ENCODE data around the gene LRRC37A3. TPM values are rescaled to one million over a fixed set of nuclear protein-coding genes. Genes with fewer than 3 reads are reported as not detected.
A peak's percentile ranks its signal among the peaks of the same experiment; 100 is the strongest.
"Not testable (repeated sequence)": the region's sequence is repeated elsewhere in the genome, so short reads cannot be mapped to it uniquely, and the experiment has no call there.

The LRRC37A3 gene
- total and polyA plus RNA-seq, 2 of the 13 experiments (the other 11 are each of a cell fraction or from before 2014, with no cell fraction given): 0.62 to 1.1 TPM

- H3K27me3 ChIP-seq (ENCODE audit: control insufficient read depth in 1 of 2, insufficient read depth in 2 of 2, low read length in 2 of 2); H3K4me1 ChIP-seq (ENCODE audit: insufficient read depth, low read length); H3K9me3 ChIP-seq (ENCODE audit: low read length); H3K4me2 ChIP-seq (ENCODE audit: low read depth, low read length); H3K27ac ChIP-seq (ENCODE audit: extremely low read length, insufficient read depth, low read length); CTCF ChIA-PET (ENCODE audit: low intra/inter-chr PET ratio, low total read pairs); in situ Hi-C loops (cut with HindIII; ENCODE audit: extremely low pct_ligation_motif_present, low pct_unique_long_range_greater_than_20kb); H3K9ac ChIP-seq (ENCODE audit: insufficient read depth, low read depth, low read length); FAIRE-seq; intact Hi-C loops (cut with micrococcal nuclease; ENCODE audit: unreplicated experiment); DNase-seq (ENCODE audit: low spot score); H4K20me1 ChIP-seq (ENCODE audit: insufficient read depth, low read length); POLR2A ChIA-PET; H2AFZ ChIP-seq (ENCODE audit: low read length); ATAC-seq; H3K36me3 ChIP-seq (replicated peaks in 1 of 2; ENCODE audit: control insufficient read depth in 1 of 2, insufficient read depth in 2 of 2, low read length in 2 of 2); H3K79me2 ChIP-seq (ENCODE audit: insufficient read depth, low read length); BruUV-seq (replicated peaks); H3K4me3 ChIP-seq (replicated peaks in 1 of 3; ENCODE audit: insufficient read depth in 1 of 3, low read depth in 2 of 3, low read length in 3 of 3): not testable (repeated sequence)
- WGBS (ENCODE audit: low lambda C conversion rate): 92% methylated on average over 4 of the region's 5 CpGs
Measured at GRCh38 chr17:64829068-64829467, 90.2 kb downstream of the LRRC37A3 start.

DNA sequence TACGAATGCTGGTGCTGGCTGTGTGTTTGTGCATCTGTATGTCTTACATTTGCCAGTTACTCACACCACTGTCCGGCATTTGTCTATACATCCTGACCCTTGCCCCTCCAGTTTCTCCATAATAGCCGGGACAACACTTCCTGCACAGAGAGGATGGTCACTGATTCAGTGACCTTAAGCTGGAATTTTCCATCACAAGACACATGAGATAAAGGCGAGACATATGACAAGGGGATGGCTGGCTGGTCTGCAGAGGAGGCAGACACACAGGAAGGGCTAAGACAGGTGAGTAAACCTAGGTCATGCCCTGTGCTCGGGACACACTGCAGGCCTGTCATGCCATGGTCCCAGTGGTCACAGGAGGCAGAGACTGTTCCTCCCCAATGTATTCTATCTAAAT is 100.4 kb downstream of the LRRC37A3 start:
- peak overlapping the region; percentile 2 for H3K27ac ChIP-seq (ENCODE audit: extremely low read length, insufficient read depth, low read length)
- TF ChIP-seq PHF21A (CRISPR knock-in tag; IDR thresholded peaks at IDR 0.05) (0 out of 2 replicates have a peak, but pooled peaks have one; percentile 60), NR2F1 (CRISPR knock-in tag; IDR thresholded peaks at IDR 0.05) (peak in 1 of 2 experiments; percentile 49; a peak in 2 of 4 replicates), ZNF792 (CRISPR knock-in tag; IDR thresholded peaks at IDR 0.05) (peak; percentile 35; the same call in 1 of the 2 replicates), ZNF614 (CRISPR knock-in tag; IDR thresholded peaks at IDR 0.05; ENCODE audit: borderline replicate concordance) (peak; percentile 68; the same call in 1 of the 2 replicates), RXRB (CRISPR knock-in tag; IDR thresholded peaks at IDR 0.05; ENCODE audit: borderline replicate concordance) (peak; percentile 65), ARID5B (CRISPR knock-in tag; IDR thresholded peaks at IDR 0.05) (peak; percentile 49; the same call in 1 of the 2 replicates), FOXP1 (CRISPR knock-in tag; IDR thresholded peaks at IDR 0.05) (0 out of 2 replicates have a peak, but pooled peaks have one; percentile 7), HMG20B (CRISPR knock-in tag; conservative IDR thresholded peaks at IDR 0.05) (peak; percentile 73; the same call in 1 of the 2 replicates)
- TF ChIP-seq, protein P1, sequence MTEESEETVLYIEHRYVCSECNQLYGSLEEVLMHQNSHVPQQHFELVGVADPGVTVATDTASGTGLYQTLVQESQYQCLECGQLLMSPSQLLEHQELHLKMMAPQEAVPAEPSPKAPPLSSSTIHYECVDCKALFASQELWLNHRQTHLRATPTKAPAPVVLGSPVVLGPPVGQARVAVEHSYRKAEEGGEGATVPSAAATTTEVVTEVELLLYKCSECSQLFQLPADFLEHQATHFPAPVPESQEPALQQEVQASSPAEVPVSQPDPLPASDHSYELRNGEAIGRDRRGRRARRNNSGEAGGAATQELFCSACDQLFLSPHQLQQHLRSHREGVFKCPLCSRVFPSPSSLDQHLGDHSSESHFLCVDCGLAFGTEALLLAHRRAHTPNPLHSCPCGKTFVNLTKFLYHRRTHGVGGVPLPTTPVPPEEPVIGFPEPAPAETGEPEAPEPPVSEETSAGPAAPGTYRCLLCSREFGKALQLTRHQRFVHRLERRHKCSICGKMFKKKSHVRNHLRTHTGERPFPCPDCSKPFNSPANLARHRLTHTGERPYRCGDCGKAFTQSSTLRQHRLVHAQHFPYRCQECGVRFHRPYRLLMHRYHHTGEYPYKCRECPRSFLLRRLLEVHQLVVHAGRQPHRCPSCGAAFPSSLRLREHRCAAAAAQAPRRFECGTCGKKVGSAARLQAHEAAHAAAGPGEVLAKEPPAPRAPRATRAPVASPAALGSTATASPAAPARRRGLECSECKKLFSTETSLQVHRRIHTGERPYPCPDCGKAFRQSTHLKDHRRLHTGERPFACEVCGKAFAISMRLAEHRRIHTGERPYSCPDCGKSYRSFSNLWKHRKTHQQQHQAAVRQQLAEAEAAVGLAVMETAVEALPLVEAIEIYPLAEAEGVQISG (CRISPR knock-in tag; IDR thresholded peaks at IDR 0.05): 0 out of 2 replicates have a peak, but pooled peaks have one; percentile 33
- TF ChIP-seq FOXP1 (IDR thresholded peaks at IDR 0.05): not testable (repeated sequence)

More for the DNA sequence above, 100.4 kb downstream of the LRRC37A3 start:
- ATAC-seq: peak; percentile 87
- in situ Hi-C loops (cut with HindIII; ENCODE audit: extremely low pct_ligation_motif_present, low pct_unique_long_range_greater_than_20kb); H3K79me2 ChIP-seq (ENCODE audit: insufficient read depth, low read length); H3K4me2 ChIP-seq (ENCODE audit: low read depth, low read length); POLR2A ChIA-PET; H3K36me3 ChIP-seq (replicated peaks in 1 of 2; ENCODE audit: control insufficient read depth in 1 of 2, insufficient read depth in 2 of 2, low read length in 2 of 2); H3K27me3 ChIP-seq (ENCODE audit: control insufficient read depth in 1 of 2, insufficient read depth in 2 of 2, low read length in 2 of 2); H3K9ac ChIP-seq (ENCODE audit: insufficient read depth, low read depth, low read length); H3K9me3 ChIP-seq (ENCODE audit: low read length); H2AFZ ChIP-seq (ENCODE audit: low read length); H4K20me1 ChIP-seq (ENCODE audit: insufficient read depth, low read length); CTCF ChIA-PET (ENCODE audit: low intra/inter-chr PET ratio, low total read pairs); DNase-seq (ENCODE audit: low spot score); intact Hi-C loops (cut with micrococcal nuclease; ENCODE audit: unreplicated experiment); BruUV-seq (replicated peaks); H3K4me3 ChIP-seq (replicated peaks in 1 of 3; ENCODE audit: insufficient read depth in 1 of 3, low read depth in 2 of 3, low read length in 3 of 3): not testable (repeated sequence)
- whole genome bisulfite sequencing (ENCODE audit: low lambda C conversion rate): 36% methylated on average over 5 of the region's 5 CpGs
- H3K4me1 ChIP-seq (ENCODE audit: insufficient read depth, low read length): peaks cover 10% of the 10 kb centered on the region
- FAIRE-seq: peak; percentile 99

All from HepG2 (cell line).